Measurements from ENCODE around the gene PTPN7.

GRCh38 chr1:202110977-202111376, 49.4 kb downstream of the PTPN7 start:
- TF ChIP-seq CTCF (IDR thresholded peaks at IDR 0.05; ENCODE audit: low read depth, low read length, missing input control) (no peak), RAD21 (IDR thresholded peaks at IDR 0.05) (no peak), RXRA (IDR thresholded peaks at IDR 0.05) (no peak)

Measured in liver (tissue), 3 donors.